ENCODE results near the gene NMBR.
"Not testable (repeated sequence)": the region's sequence is repeated elsewhere in the genome, so short reads cannot be mapped to it uniquely, and the experiment has no call there.

NMBR gene

GRCh38 chr6:142055219-142055618 is 91.7 kb downstream of the NMBR start:
- no peak for DNase-seq (ENCODE audit: low read depth)

DNA sequence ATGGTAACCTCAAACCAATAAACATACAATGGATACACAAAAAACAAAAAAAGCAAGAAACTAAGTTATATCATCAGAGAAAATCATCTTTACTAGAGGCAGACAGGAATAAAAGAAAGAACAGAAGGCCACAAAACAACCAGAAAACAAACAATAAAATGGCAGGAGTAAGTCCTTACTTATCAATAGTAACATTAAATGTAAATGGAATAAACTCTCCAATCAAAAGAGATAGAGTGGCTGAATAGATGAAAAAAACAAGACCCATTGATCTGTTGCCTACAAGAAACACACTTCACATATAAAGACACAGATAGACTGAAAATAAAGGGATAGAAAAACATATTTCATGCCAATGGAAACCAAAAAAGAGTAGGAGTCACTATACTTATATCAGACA is 95.5 kb downstream of the NMBR start:
- no peak for DNase-seq (ENCODE audit: low read depth)

GRCh38 chr6:142048593-142048980 is 98.3 kb downstream of the NMBR start:
- DNase-seq (ENCODE audit: low read depth) = no peak

DNA sequence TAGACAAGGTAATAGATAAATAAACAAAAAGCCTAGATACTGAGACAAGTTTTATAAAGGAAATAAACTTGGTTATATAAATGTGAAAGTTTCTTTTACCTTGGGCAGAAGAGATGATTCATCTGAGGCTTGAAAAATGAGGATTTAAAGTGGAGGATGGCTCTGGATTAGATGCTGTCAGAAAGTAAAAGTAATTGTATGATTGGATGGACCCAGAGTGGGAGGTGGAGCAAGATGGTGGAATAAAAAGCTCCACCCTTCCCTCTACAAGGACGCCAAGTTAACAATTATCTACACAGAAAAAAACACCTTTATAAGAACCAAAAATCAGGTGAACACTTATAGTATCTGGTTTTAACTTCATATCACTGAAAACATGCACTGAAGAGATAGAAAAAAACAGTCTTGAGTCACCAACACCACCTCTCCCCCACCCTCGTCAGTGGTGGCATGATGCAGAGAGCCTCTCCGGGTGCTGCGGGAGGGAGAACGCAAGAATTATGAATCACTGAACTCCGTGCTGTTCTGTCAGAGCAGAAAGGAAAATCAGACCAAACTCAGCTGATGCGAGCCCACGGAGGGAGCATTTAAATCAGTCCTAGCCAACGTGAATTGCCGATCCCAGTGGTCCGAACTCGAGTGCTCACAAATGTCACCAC is 98.9 kb downstream of the NMBR start:
- no peak for DNase-seq (ENCODE audit: low read depth)

DNA sequence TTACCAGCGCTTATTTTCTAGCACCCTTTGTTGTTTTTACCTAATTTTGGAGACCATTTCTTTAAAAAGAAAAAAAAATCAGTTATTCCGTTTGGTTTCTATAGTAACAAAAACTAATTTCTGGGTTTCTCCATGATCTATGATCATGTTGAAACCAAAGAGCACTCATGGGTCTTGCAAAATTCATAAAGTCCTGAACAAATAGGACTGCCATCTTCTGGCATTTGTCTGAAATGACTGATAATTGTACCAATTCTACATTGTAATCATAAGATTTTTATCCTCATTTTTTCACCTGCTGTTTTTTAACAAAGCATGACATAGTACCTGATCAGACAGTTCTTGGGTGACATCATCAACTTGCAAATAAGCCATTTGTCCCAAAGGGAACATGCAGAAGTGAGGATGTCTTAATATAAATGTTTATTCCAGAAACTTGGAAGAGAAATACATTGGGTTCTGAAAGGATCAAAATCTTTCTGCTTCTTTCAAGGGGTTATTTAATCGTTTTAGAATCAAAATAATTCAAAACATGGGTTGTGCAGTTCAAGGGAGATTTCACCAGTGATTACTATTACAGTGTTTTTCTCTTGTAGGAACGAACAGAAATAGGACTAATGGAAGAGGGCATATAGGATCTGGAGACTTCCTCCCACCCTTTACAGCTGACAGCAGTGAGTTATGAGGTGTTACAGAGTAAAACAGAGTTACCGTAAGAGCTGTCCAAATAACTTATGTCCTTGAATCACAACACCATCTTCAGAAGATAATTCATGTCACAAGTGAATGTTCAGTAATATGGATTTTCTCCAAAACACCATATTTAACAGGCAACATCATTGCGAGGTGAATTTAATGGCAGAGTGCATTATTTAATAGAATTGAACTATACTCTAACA is 101.3 kb downstream of the NMBR start:
- DNase-seq (ENCODE audit: low read depth) = no peak

DNA sequence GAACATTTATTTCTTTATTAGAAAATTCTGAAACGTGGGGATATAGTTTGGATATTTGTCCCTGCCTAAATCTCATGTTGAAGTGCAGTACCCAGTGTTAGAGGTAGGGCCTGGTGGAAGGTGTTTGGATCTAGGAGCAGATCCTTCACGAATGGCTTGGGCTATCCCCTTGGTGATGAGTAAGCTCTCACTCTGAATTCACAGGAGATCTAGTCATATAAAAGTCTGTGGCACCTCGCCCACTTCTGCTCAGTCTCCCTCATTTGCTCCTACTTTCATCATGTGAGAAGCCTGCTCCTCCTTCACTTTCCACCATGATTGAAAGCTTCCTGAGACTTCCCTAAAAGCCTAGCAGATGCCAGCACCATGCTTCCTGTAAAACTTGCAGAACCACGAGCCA is 111.0 kb downstream of the NMBR start:
- DNase-seq (ENCODE audit: low read depth) = no peak

DNA sequence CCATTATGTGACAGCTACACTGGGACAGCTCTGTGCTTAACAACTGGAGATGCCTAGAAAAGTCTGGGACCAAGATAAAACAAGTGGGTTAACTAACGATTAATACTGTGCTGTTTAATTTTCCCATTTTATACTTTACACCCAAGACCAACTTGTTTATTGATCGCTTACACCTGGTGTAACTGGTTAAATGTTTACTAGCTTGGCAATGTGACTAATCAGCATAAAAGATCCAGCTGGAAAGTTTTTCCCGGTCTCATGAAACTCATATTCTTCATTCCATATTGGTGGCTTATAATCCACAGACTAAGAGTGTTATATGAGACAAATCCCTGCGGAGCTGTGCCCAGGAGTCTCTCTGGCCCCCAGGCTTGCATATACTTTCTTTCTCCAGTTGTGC is 115.9 kb downstream of the NMBR start:
- DNase-seq (ENCODE audit: low read depth) = no peak

DNA sequence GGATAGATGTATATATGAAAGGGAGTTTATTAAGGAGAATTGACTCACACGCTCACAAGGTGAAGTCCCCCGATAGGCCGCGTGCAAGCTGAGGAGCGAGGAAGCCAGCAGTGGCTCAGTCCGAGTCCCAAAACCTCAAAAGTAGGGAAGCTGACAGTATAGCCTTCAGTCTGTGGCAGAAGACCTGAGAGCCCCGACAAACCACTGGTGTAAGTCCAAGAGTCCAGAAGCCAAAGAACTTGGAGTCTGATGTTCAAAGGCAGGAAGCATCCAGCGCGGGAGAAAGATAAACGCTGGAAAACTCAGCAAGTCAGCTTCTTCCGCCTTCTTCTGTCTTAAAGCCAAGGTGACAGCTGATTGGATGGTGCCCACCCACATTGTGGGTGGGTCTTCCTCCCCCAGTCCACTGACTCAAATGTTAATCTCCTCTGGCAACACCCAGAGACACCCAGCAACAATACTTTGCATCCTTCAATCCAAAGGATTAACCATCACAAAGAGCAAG is 116.8 kb downstream of the NMBR start:
- no peak for DNase-seq (ENCODE audit: low read depth)

- no peak for DNase-seq (ENCODE audit: low read depth)
Measured at GRCh38 chr6:142028527-142028926, 118.4 kb downstream of the NMBR start.

DNA sequence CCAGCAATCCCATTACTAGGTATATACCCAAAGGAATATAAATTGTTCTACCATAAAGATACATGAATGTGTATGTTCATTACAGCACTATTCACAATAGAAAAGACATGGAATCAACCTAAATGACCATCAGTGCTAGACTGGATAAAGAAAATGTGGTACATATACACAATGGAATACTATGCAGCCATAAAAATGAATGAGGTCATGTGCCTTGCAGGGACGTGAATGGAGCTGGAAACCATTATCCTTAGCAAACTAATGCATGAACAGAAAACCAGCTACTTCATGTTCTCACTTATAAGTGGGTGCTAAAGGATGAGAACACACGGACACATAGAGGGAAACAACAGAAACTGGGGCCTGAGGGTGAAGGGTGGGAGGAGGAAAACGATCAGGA is 119.1 kb downstream of the NMBR start:
- not testable (repeated sequence) for DNase-seq (ENCODE audit: low read depth)

DNA sequence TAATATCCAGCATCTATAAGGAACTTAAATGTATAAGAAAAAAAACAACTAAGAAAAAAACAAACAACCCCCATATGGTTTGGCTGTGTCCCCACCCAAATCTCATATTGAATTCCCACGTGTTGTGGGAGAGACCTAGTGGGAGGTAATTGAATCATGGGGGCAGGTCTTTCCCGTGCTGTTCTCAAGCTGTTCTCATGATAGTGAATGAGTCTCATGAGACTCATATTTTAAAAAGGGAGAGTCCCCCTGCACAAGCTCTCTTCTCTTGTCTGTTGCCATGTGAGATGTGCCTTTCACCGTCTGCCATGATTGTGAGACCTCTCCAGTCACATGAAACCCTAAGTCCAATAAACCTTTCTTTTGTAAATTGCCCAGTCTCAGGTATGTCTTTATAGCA is 119.8 kb downstream of the NMBR start:
- no peak for DNase-seq (ENCODE audit: low read depth)

GRCh38 chr6:142026471-142026870 is 120.5 kb downstream of the NMBR start:
- DNase-seq (ENCODE audit: low read depth) = no peak
